Right lobe of liver (tissue), 6 donors: ENCODE measurements around the gene THG1L. TPM values are rescaled to one million over a fixed set of nuclear protein-coding genes. Genes with fewer than 3 reads are reported as not detected.

Experiments used
- ATAC-seq, 4 donors: fragments of 200-7000 bp; cut with Tn5 transposase; one replicate each; pipeline ENCODE4 v1.9.1; 2020; ENCODE audit warnings: mild to moderate bottlenecking in 4 of 4, moderate library complexity in 4 of 4
- DNase-seq, 3 donors: peaks; one replicate each; pipeline ENCODE4 v3.0.0-alpha.2; 2020
- H3K27ac ChIP-seq, 3 donors: fragments of 200-600 bp; one replicate each; pipeline ENCODE4 v1.8.0; 2022
- H3K27me3 ChIP-seq, 2 donors: fragments of 200-600 bp; one replicate each; pipeline ENCODE4 v1.8.0; 2022
- H3K36me3 ChIP-seq, 4 donors: fragments of 200-600 bp; sonication (generic) in 1 of 4; one replicate each; pipeline versions ENCODE4 v1.5.1 to v1.8.0; 2017 to 2022; ENCODE audit warnings: control low read depth in 1 of 4
- H3K4me1 ChIP-seq, 4 donors: fragments of 200-600 bp; sonication (generic) in 1 of 4; one replicate each; pipeline versions ENCODE4 v1.5.1 to v1.8.0; 2017 to 2022; ENCODE audit warnings: control low read depth in 1 of 4
- H3K4me3 ChIP-seq, 3 donors: fragments of 200-600 bp; one replicate each; pipeline ENCODE4 v1.8.0; 2022
- H3K9me3 ChIP-seq, 4 donors: fragments of 200-600 bp; sonication (generic) in 1 of 4; one replicate each; pipeline versions ENCODE4 v1.5.1 to v1.8.0; 2017 to 2022; ENCODE audit warnings: control low read depth in 1 of 4
- POLR2A ChIP-seq: fragments of 450-650 bp; IDR thresholded peaks from one replicate; pipeline ENCODE4 v1.6.1; 2017; ENCODE audit warnings: antibody characterized with exemption, mild to moderate bottlenecking
- WGBS: methylation state at CpG from one replicate; pipeline ENCODE4 v1.1.6; 2018; ENCODE audit warnings: low coverage, low lambda C conversion rate; ENCODE audit not compliant: insufficient coverage; ENCODE audit errors: missing lambda C conversion rate; 5-methylcytosine and 5-hydroxymethylcytosine counted together
- intact Hi-C, 2 donors: fragments of 100-400 bp; cut with DNase I; formaldehyde crosslinking; loops; one replicate each; pipeline versions ENCODE4 v1.11.2 to v1.14.1; 2022
- total RNA-seq, 6 experiments: library from RNA; depleted of rRNA in 2 of 6; stranded (reverse); fragments of >200 nt in 2 of 6; fragmentation: NEBNext Ultra II Directional in 3 of 6; extraction: Animal tissue kit (Norgen Biotek cat#: 25700) in 3 of 6; gene quantifications; one replicate each; pipeline versions ENCODE4 v1.1.0 to v1.2.4, GENCODE V29; 2016 to 2023
- TF ChIP-seq, protein P1 (sequence below), 4 donors: fragments of 200-600 bp in 3 of 4; fragments of 450-650 bp in 1 of 4; IDR thresholded peaks; one replicate each; pipeline versions ENCODE4 v1.5.1 to v1.8.0; 2016 to 2022; ENCODE audit warnings: antibody characterized with exemption in 4 of 4, mild to moderate bottlenecking in 2 of 4
- donor health status: DM: no; HTN: yes; CAD: no.
- donor health status: DM: no; HTN: no; CAD: no.
- donor health status: DM: no; HTN: no; CAD: no.
- donor health status: DM: no; HTN: yes; CAD: no.
- donor health status: DM: no; HTN: yes; CAD: no.

Gene THG1L
- total RNA-seq, 6 experiments from 2014 or later, result 3.3 to 7.8 (median 5.5) TPM

DNA sequence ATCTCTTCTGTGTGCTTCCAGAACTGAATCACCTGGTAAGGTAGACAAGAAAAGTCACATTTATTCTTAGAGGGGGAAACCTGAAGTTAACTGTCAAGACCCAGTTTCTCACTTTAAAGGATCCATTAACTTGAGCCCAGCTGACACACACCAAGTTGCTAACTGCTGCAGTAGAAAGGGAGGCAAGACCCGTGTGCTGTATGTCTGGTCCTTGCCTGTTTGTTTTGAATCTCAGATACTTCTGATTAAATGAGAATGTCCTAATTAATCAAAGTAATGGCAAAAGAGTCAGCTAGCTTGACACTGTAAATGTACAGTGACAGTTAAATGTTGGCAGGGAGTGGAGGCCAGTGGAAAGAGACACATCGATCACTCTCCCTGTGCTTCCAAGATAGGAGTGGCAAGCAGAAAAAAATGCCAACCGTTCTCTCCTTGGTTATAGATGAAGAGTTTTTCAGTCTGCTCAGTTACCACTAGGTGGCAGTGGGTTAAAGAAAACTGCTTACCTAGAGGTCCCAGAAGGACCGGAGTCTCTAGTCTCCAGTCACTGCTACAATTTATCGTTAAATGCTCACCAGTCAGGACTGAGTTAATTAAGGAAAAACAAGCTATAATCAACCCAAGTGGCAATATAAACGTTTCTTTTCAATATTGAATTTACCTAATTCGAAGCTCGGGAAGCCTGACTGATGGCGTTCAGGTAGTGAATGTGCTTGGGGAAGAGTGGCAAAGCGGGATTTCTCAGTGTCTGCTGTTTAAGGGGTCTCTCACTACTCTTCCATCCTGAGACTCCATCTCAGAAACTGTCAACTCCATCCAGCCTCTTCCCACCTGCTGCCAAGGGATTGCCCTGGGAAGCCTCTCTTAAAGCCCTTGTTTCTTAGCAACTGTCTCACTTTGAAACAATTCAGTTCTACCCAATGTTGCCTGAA, 30.7 kb downstream of the THG1L start:
- Histone ChIP-seq H3K36me3 (no peaks in the 10 kb centered on the region), H3K27ac (no peak overlapping the region), H3K4me1 (no peaks in the 10 kb centered on the region), H3K27me3 (no peaks in the 10 kb centered on the region), H3K4me3 (no peak overlapping the region), H3K9me3 (no peaks in the 10 kb centered on the region)
- DNase-seq (peak in 1 of 3 donors; percentile 49), ATAC-seq (peak; percentile 97 to 99 (median 98))
- no peak for TF ChIP-seq POLR2A
- TF ChIP-seq, protein P1, sequence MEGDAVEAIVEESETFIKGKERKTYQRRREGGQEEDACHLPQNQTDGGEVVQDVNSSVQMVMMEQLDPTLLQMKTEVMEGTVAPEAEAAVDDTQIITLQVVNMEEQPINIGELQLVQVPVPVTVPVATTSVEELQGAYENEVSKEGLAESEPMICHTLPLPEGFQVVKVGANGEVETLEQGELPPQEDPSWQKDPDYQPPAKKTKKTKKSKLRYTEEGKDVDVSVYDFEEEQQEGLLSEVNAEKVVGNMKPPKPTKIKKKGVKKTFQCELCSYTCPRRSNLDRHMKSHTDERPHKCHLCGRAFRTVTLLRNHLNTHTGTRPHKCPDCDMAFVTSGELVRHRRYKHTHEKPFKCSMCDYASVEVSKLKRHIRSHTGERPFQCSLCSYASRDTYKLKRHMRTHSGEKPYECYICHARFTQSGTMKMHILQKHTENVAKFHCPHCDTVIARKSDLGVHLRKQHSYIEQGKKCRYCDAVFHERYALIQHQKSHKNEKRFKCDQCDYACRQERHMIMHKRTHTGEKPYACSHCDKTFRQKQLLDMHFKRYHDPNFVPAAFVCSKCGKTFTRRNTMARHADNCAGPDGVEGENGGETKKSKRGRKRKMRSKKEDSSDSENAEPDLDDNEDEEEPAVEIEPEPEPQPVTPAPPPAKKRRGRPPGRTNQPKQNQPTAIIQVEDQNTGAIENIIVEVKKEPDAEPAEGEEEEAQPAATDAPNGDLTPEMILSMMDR (IDR thresholded peaks at IDR 0.05), result peak; percentile 75 to 87 (median 84)
- intact Hi-C loops, result no loop called here
- 6% methylated on average over 7 of the region's 10 CpGs for WGBS

DNA sequence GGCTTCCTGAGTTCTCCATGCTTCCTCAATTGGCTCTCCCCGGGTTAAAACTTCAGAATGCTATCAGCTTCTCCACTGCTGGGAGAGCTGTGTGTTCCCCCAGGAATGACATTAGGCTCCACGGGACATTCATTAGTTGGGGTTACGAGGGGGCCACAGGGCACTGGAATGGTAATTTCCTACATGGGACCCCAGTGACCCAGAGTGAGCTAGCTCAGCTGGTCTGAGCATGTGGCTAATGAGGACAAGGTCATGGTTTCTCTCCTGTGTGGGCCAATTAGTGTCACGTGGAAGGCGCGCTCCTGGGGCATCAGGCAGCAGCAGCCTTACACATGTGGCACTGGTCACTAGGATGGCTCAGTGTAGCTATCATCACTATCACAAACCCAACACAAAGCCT, 33.3 kb downstream of the THG1L start:
- no peak overlapping the region for H3K27ac ChIP-seq
- TF ChIP-seq POLR2A, result no peak
- TF ChIP-seq, protein P1 (IDR thresholded peaks at IDR 0.05), result no peak
- intact Hi-C loops, result no loop called here

DNA sequence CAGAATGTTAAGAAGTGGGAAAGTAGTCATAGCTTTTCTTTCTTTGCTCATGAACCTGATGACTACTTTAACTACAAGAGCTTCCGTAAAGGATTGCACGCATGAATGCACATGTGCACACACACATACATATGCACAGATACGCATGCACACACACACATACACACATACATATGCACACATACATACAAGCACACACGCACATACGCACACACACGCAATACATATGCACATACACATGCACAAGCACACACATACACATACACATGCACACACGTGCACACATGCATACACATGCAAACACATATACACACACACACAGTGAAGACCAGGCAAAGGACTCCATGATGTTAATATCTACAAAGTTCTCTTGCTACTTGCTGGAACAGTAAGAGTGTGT, 35.2 kb downstream of the THG1L start:
- TF ChIP-seq, protein P1 (IDR thresholded peaks at IDR 0.05), result no peak
- no peak for TF ChIP-seq POLR2A
- no peaks in the 10 kb centered on the region for H3K27me3 ChIP-seq
- no peaks in the 10 kb centered on the region for H3K9me3 ChIP-seq
- H3K36me3 ChIP-seq, result no peaks in the 10 kb centered on the region
- no peaks in the 10 kb centered on the region for H3K4me1 ChIP-seq
- DNase-seq, result no peak
- 91% methylated on average over 7 of the region's 7 CpGs for WGBS
- ATAC-seq, result no peak
- no peak overlapping the region for H3K27ac ChIP-seq
- H3K4me3 ChIP-seq, result no peak overlapping the region
- intact Hi-C loops, result no loop called here

More for the DNA sequence above, 33.3 kb downstream of the THG1L start:
- Histone ChIP-seq H3K9me3 (no peaks in the 10 kb centered on the region), H3K27me3 (no peaks in the 10 kb centered on the region), H3K36me3 (no peaks in the 10 kb centered on the region), H3K4me3 (no peak overlapping the region), H3K4me1 (no peaks in the 10 kb centered on the region)
- WGBS, result 62% methylated on average over 2 of the region's 6 CpGs
- DNase-seq, result no peak
- ATAC-seq, result no peak

DNA sequence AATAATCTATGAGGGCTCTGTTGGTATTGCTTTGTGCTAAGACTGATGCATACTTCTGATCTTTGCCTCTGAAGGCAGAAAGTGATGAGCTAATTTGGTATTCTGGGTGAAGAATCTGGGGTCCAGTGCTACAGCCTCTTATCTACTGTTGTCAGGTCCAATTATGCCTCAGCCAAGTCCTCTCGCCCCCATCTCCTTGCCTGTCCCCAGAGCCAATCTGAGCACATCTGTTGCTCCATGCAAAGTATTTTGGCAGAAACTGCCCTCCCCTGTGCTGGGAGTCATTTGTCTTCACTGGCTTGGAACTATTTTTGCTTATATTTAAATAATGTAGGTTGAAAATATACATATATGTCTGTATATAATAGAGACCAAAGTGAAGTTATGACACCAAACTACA, 35.7 kb downstream of the THG1L start:
- ATAC-seq, result no peak
- H3K4me3 ChIP-seq, result no peak overlapping the region
- H3K9me3 ChIP-seq, result no peaks in the 10 kb centered on the region
- H3K27me3 ChIP-seq, result no peaks in the 10 kb centered on the region
- WGBS, result 63% methylated on average over 1 of the region's 1 CpG
- H3K27ac ChIP-seq, result no peak overlapping the region
- no peak for DNase-seq
- intact Hi-C loops, result no loop called here
- no peak for TF ChIP-seq POLR2A
- TF ChIP-seq, protein P1 (IDR thresholded peaks at IDR 0.05), result no peak
- H3K36me3 ChIP-seq, result no peaks in the 10 kb centered on the region
- H3K4me1 ChIP-seq, result no peaks in the 10 kb centered on the region
